ENCODE data around the gene TRIM41. TPM values are rescaled to one million over a fixed set of nuclear protein-coding genes. Genes with fewer than 3 reads are reported as not detected.

TRIM41 gene
- total RNA-seq, 2 donors from 2014 or later = 16.9 to 28.3 TPM

DNA sequence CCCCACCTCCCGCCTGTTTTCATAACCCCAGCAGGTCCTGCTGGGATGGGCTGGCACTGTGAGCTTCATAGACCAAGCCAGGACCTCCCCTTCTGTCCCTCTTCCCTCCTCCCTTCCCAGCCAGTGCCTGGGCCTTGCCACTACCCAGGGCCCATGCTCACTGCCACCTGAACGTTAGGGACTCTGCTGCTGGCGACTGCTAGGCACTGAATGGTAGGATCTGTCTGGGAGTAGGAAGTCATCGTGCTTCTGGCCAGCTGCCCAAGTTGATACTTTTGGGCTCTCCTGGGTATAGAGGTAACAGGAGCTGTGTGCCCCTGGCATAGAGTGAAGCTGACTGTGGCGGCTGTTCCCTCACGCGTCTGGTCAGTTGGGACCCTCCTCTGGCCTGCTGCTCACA lies 8.4 kb downstream of the TRIM41 start:
- no peak overlapping the region for H3K27ac ChIP-seq
- H3K4me3 ChIP-seq = no peak overlapping the region
- peaks cover 1 to 5% of the 10 kb centered on the region in 2 donors for H3K36me3 ChIP-seq
- H3K9me3 ChIP-seq = no peaks in the 10 kb centered on the region
- H3K27me3 ChIP-seq (replicated peaks; ENCODE audit: insufficient read depth) = no peaks in the 10 kb centered on the region
- WGBS = 85% methylated on average over 7 of the region's 7 CpGs
- TF ChIP-seq, protein P1, sequence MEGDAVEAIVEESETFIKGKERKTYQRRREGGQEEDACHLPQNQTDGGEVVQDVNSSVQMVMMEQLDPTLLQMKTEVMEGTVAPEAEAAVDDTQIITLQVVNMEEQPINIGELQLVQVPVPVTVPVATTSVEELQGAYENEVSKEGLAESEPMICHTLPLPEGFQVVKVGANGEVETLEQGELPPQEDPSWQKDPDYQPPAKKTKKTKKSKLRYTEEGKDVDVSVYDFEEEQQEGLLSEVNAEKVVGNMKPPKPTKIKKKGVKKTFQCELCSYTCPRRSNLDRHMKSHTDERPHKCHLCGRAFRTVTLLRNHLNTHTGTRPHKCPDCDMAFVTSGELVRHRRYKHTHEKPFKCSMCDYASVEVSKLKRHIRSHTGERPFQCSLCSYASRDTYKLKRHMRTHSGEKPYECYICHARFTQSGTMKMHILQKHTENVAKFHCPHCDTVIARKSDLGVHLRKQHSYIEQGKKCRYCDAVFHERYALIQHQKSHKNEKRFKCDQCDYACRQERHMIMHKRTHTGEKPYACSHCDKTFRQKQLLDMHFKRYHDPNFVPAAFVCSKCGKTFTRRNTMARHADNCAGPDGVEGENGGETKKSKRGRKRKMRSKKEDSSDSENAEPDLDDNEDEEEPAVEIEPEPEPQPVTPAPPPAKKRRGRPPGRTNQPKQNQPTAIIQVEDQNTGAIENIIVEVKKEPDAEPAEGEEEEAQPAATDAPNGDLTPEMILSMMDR (IDR thresholded peaks at IDR 0.05) = no peak
- TF ChIP-seq POLR2AphosphoS5 (IDR thresholded peaks at IDR 0.05) (no peak), POLR2A (IDR thresholded peaks at IDR 0.05) (no peak)
- DNase-seq (ENCODE audit: low spot score) = no peak
- no peaks in the 10 kb centered on the region for H3K4me1 ChIP-seq (replicated peaks)
- intact Hi-C loops (cut with DNase I) = no loop called here

DNA sequence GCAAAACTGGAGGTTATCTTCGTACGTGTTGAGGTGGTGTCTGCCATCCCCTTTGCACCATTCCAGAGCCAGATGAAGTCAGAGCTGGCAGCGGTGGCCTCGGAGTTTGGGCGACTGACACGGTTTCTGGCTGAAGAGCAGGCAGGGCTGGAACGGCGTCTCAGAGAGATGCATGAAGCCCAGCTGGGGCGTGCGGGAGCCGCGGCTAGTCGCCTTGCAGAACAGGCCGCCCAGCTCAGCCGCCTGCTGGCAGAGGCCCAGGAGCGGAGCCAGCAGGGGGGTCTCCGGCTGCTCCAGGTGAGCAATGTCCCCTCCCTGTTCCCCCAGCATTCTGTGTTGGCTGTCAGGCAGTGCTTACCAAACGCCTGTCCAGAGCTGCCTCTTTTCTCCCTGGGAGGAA lies 9.5 kb downstream of the TRIM41 start:
- H3K36me3 ChIP-seq = peaks cover 12 to 14% of the 10 kb centered on the region in 2 donors
- TF ChIP-seq POLR2AphosphoS5 (IDR thresholded peaks at IDR 0.05) (no peak), POLR2A (IDR thresholded peaks at IDR 0.05) (no peak)
- TF ChIP-seq, protein P1 (IDR thresholded peaks at IDR 0.05) = no peak
- intact Hi-C loops (cut with DNase I) = no loop called here
- no peaks in the 10 kb centered on the region for H3K27me3 ChIP-seq (replicated peaks; ENCODE audit: insufficient read depth)
- DNase-seq (ENCODE audit: low spot score) = no peak
- WGBS = 58% methylated on average over 9 of the region's 18 CpGs
- no peaks in the 10 kb centered on the region for H3K9me3 ChIP-seq
- H3K4me1 ChIP-seq (replicated peaks) = no peaks in the 10 kb centered on the region
- no peak overlapping the region for H3K27ac ChIP-seq
- H3K4me3 ChIP-seq = no peak overlapping the region

DNA sequence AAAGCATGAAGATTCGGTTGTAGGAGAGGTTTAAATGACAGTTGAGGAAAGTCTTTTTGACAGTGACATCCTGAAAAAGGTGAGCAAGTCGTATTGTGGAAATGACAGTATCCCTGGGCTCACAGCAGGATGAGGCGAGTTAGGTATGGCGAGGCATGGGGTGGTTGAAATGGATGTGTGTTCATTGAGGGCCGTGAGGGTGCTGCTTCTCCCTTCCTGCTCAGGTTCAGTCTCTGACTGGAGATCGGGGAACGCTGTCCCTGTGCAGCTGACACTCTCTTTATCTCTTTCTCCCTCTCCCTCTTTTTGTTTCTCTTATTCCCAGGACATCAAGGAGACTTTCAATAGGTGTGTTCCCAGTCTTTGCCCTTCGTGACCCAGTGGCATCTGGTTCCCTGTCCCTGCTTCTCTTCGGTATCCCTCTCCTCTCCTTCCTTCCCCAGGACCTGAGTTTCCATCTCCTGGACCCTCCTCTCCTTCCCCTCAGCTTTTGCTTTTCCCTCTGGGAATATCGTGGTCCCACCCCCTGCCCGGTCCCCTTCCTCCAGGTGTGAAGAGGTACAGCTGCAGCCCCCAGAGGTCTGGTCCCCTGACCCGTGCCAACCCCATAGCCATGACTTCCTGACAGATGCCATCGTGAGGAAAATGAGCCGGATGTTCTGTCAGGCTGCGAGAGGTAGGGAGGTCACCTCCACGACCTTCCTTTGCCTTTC lies 10.2 kb downstream of the TRIM41 start:
- Histone ChIP-seq H3K9me3 (no peaks in the 10 kb centered on the region), H3K4me3 (no peak overlapping the region), H3K4me1 (replicated peaks) (no peaks in the 10 kb centered on the region), H3K36me3 (peaks cover 18 to 21% of the 10 kb centered on the region in 2 donors), H3K27me3 (replicated peaks; ENCODE audit: insufficient read depth) (no peaks in the 10 kb centered on the region), H3K27ac (no peak overlapping the region)
- DNase-seq (ENCODE audit: low spot score) = no peak
- intact Hi-C loops (cut with DNase I) = no loop called here
- no peak for TF ChIP-seq POLR2A (IDR thresholded peaks at IDR 0.05)
- TF ChIP-seq POLR2AphosphoS5 (IDR thresholded peaks at IDR 0.05) = no peak
- TF ChIP-seq, protein P1 (IDR thresholded peaks at IDR 0.05) = no peak
- 84% methylated on average over 16 of the region's 16 CpGs for WGBS

DNA sequence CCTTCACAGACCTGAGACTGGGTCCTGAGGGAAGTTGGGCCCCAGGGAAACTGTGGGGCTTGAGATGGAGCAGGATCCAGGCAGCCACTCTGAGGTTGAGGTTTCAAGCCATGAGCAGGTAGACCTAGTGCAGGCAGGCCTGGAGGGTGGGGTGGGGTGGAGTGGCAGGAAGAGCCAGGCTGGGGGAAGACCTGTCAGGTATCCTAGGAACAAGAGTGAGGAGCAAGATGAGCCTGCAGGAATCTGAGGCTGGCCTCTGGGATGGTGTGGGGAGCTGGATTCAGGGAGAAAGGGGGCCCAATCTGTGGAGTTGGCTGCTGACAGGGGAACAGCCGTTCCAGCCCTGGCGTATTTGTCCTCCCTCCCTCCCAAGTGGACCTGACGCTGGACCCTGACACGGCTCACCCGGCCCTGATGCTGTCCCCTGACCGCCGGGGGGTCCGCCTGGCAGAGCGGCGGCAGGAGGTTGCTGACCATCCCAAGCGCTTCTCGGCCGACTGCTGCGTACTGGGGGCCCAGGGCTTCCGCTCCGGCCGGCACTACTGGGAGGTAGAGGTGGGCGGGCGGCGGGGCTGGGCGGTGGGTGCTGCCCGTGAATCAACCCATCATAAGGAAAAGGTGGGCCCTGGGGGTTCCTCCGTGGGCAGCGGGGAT lies 10.8 kb downstream of the TRIM41 start:
- no peak overlapping the region for H3K4me3 ChIP-seq
- TF ChIP-seq POLR2AphosphoS5 (IDR thresholded peaks at IDR 0.05) (no peak), POLR2A (IDR thresholded peaks at IDR 0.05) (no peak)
- TF ChIP-seq, protein P1 (IDR thresholded peaks at IDR 0.05) = no peak
- intact Hi-C loops (cut with DNase I) = no loop called here
- H3K9me3 ChIP-seq = no peaks in the 10 kb centered on the region
- H3K27me3 ChIP-seq (replicated peaks; ENCODE audit: insufficient read depth) = no peaks in the 10 kb centered on the region
- no peak overlapping the region for H3K27ac ChIP-seq
- peaks cover 20 to 28% of the 10 kb centered on the region in 2 donors for H3K36me3 ChIP-seq
- DNase-seq (ENCODE audit: low spot score) = no peak
- no peaks in the 10 kb centered on the region for H3K4me1 ChIP-seq (replicated peaks)
- 91% methylated on average over 24 of the region's 24 CpGs for WGBS

All from prostate gland (tissue), 2 donors.